ENCODE results near the gene DDIT3. TPM values are rescaled to one million over a fixed set of nuclear protein-coding genes. Genes with fewer than 3 reads are reported as not detected.

DDIT3 gene
- total RNA-seq, 2 experiments from 2014 or later: 9.6 to 9.8 TPM

- CTCF ChIA-PET: interaction anchor here (1.1 to 8.5 kb wide), 6 partner anchors 9 to 264 kb away, joined by 3 to 120 read pairs (median 6); partner anchors contain the start of genes DDIT3 and GLI1
- POLR2A ChIA-PET: interaction anchor here (0.5 to 2.4 kb wide), 7 partner anchors 8 to 896 kb away, joined by 3 to 8 read pairs (median 3); partner anchors contain the start of gene DDIT3
Observed at GRCh38 chr12:57477710-57478681, 42.3 kb downstream of the DDIT3 start.

GRCh38 chr12:57476993-57477709 is 43.2 kb downstream of the DDIT3 start:
- POLR2A ChIA-PET: interaction anchor here (0.5 to 2.4 kb wide), 7 partner anchors 9 to 896 kb away, joined by 3 to 8 read pairs (median 3); partner anchors contain the start of gene DDIT3
- CTCF ChIA-PET: interaction anchor here (0.8 to 8.5 kb wide), 9 partner anchors 9 to 264 kb away, joined by 3 to 120 read pairs (median 4); partner anchors contain the start of genes DDIT3 and GLI1

- ChIA-PET CTCF (interaction anchor here (0.8 to 8.5 kb wide), 10 partner anchors 10 to 263 kb away, joined by 3 to 120 read pairs (median 4); partner anchors contain the start of genes DDIT3 and GLI1), POLR2A (interaction anchor here (1.0 to 2.4 kb wide), 5 partner anchors 10 to 380 kb away, joined by 3 to 8 read pairs (median 5); partner anchors contain the start of gene DDIT3)
Observed at GRCh38 chr12:57476162-57476992, 43.9 kb downstream of the DDIT3 start.

GRCh38 chr12:57475271-57476161 is 44.8 kb downstream of the DDIT3 start:
- ChIA-PET CTCF (interaction anchor here (0.8 to 8.5 kb wide), 6 partner anchors 10 to 108 kb away, joined by 3 to 120 read pairs (median 6); partner anchors contain the start of genes DDIT3 and GLI1), POLR2A (interaction anchor here (0.6 to 2.4 kb wide), 2 partner anchors 14 to 16 kb away, joined by 3 to 8 read pairs; partner anchors contain the start of gene GLI1)

GRCh38 chr12:57474862-57475261 is 45.5 kb downstream of the DDIT3 start:
- ChIA-PET CTCF (interaction anchor here (1.4 to 8.5 kb wide), 3 partner anchors 14 to 109 kb away, joined by 3 to 120 read pairs (median 5); partner anchors contain the start of gene GLI1), POLR2A (no interaction called here)

- POLR2A ChIA-PET: interaction anchor here (1.4 kb wide), 1 partner anchor 11 kb away, joined by 5 read pairs; no protein-coding TSS in a partner anchor
Observed at GRCh38 chr12:57474430-57474829, 45.9 kb downstream of the DDIT3 start.

GRCh38 chr12:57473886-57474285 is 46.4 kb downstream of the DDIT3 start:
- CTCF ChIA-PET: interaction anchor here (0.5 to 8.5 kb wide), 3 partner anchors 13 to 195 kb away, joined by 3 to 120 read pairs (median 4); partner anchors contain the start of gene GLI1

More at GRCh38 chr12:57474430-57474829, 45.9 kb downstream of the DDIT3 start:
- CTCF ChIA-PET: interaction anchor here (0.5 to 8.5 kb wide), 4 partner anchors 13 to 196 kb away, joined by 3 to 120 read pairs (median 4); partner anchors contain the start of gene GLI1

GRCh38 chr12:57473392-57473791 is 46.9 kb downstream of the DDIT3 start:
- ChIA-PET POLR2A (interaction anchor here (1.4 kb wide), 1 partner anchor 10 kb away, joined by 5 read pairs; no protein-coding TSS in a partner anchor), CTCF (interaction anchor here (1.7 to 8.5 kb wide), 3 partner anchors 12 to 110 kb away, joined by 3 to 120 read pairs (median 5); partner anchors contain the start of genes GLI1 and INHBE)

More at GRCh38 chr12:57473886-57474285, 46.4 kb downstream of the DDIT3 start:
- POLR2A ChIA-PET: interaction anchor here (1.4 kb wide), 1 partner anchor 10 kb away, joined by 5 read pairs; no protein-coding TSS in a partner anchor

GRCh38 chr12:57472391-57472790 is 47.9 kb downstream of the DDIT3 start:
- CTCF ChIA-PET: interaction anchor here (0.6 to 1.8 kb wide), 3 partner anchors 17 to 420 kb away, joined by 3 to 5 read pairs (median 4); partner anchors contain the start of gene INHBE
- POLR2A ChIA-PET: no interaction called here

- ChIA-PET POLR2A (no interaction called here), CTCF (interaction anchor here (0.9 to 1.8 kb wide), 4 partner anchors 11 to 208 kb away, joined by 3 to 5 read pairs (median 3); partner anchors contain the start of gene INHBE)
Observed at GRCh38 chr12:57471661-57472060, 48.7 kb downstream of the DDIT3 start.

- ChIA-PET POLR2A (no interaction called here), CTCF (interaction anchor here (0.9 to 1.4 kb wide), 2 partner anchors 10 to 208 kb away, joined by 3 read pairs; no protein-coding TSS in a partner anchor)
Observed at GRCh38 chr12:57470970-57471656, 49.2 kb downstream of the DDIT3 start.

GRCh38 chr12:57470286-57470969 is 49.9 kb downstream of the DDIT3 start:
- POLR2A ChIA-PET: interaction anchor here (0.6 to 0.7 kb wide), 2 partner anchors 15 to 142 kb away, joined by 3 read pairs; no protein-coding TSS in a partner anchor
- CTCF ChIA-PET: interaction anchor here (0.9 to 1.4 kb wide), 2 partner anchors 9 to 207 kb away, joined by 3 read pairs; no protein-coding TSS in a partner anchor

- POLR2A ChIA-PET: interaction anchor here (0.7 kb wide), 1 partner anchor 14 kb away, joined by 3 read pairs; no protein-coding TSS in a partner anchor
- CTCF ChIA-PET: no interaction called here
Observed at GRCh38 chr12:57469296-57470164, 50.8 kb downstream of the DDIT3 start.

- ChIA-PET CTCF (no interaction called here), POLR2A (no interaction called here)
Observed at GRCh38 chr12:57467915-57468314, 52.4 kb downstream of the DDIT3 start.
